Progenitor cell of endocrine pancreas (in vitro differentiated cells): ENCODE measurements around the gene CHIC2. TPM values are rescaled to one million over a fixed set of nuclear protein-coding genes. Genes with fewer than 3 reads are reported as not detected.

Experiments used
- DNase-seq: peaks from one replicate; pipeline ENCODE4 v3.0.0; 2021; ENCODE audit warnings: low spot score; ENCODE audit not compliant: unreplicated experiment
- H3K27ac Mint-ChIP-seq: 2 replicates; pipeline ENCODE4 v1.8.0; 2021; ENCODE audit warnings: mild to moderate bottlenecking, moderate library complexity, mixed read lengths
- H3K27me3 Mint-ChIP-seq: 2 replicates; pipeline ENCODE4 v1.8.0; 2021; ENCODE audit warnings: mixed read lengths
- H3K36me3 Mint-ChIP-seq: 2 replicates; pipeline ENCODE4 v1.8.0; 2022; ENCODE audit warnings: mixed read lengths; ENCODE audit not compliant: insufficient read depth
- H3K4me1 Mint-ChIP-seq: 2 replicates; pipeline ENCODE4 v1.8.0; 2021; ENCODE audit warnings: low read depth, mixed read lengths
- H3K4me3 Mint-ChIP-seq: 2 replicates; pipeline ENCODE4 v1.8.0; 2021; ENCODE audit warnings: low read depth, mild to moderate bottlenecking, moderate library complexity, mixed read lengths
- H3K9me3 Mint-ChIP-seq: 2 replicates; pipeline ENCODE4 v1.8.0; 2021; ENCODE audit warnings: low read depth, mixed read lengths
- total RNA-seq: library from RNA; stranded (reverse); gene quantifications from 2 replicates; pipeline ENCODE4 v1.2.1, GENCODE V29; 2021
- TF ChIP-seq, protein P1 (sequence below): fragments of 200-600 bp; sonication (generic); IDR thresholded peaks from one replicate; pipeline ENCODE4 v1.5.0; 2021; ENCODE audit warnings: antibody characterized with exemption, mild to moderate bottlenecking; ENCODE audit not compliant: unreplicated experiment

CHIC2 gene
- total RNA-seq, 1 donor from 2014 or later: 15.6 TPM

DNA sequence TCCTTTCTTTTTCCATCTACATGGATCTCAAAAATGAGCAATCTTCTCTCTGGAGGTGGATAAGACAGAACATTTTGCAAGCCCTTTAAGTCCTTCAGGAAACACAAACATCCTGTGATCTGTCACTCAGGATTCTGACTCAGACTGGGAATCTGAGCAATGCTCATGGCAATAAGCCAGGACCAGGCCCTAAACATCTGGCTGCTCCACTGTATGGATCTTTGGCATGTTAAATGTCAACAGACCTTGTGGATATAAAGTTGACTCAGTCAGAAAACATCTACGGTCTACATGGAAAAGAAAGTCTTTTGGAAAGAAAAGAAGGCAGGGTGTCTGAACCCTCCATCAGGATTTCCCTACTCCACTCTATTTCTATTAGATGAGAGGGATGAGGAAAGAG is 17.8 kb upstream of the CHIC2 start:
- Mint-ChIP-seq H3K36me3 (no peaks in the 10 kb centered on the region), H3K27ac (no peak overlapping the region), H3K4me1 (no peaks in the 10 kb centered on the region), H3K27me3 (peaks cover 39% of the 10 kb centered on the region), H3K9me3 (no peaks in the 10 kb centered on the region), H3K4me3 (no peak overlapping the region)
- no peak for DNase-seq
- TF ChIP-seq, protein P1, sequence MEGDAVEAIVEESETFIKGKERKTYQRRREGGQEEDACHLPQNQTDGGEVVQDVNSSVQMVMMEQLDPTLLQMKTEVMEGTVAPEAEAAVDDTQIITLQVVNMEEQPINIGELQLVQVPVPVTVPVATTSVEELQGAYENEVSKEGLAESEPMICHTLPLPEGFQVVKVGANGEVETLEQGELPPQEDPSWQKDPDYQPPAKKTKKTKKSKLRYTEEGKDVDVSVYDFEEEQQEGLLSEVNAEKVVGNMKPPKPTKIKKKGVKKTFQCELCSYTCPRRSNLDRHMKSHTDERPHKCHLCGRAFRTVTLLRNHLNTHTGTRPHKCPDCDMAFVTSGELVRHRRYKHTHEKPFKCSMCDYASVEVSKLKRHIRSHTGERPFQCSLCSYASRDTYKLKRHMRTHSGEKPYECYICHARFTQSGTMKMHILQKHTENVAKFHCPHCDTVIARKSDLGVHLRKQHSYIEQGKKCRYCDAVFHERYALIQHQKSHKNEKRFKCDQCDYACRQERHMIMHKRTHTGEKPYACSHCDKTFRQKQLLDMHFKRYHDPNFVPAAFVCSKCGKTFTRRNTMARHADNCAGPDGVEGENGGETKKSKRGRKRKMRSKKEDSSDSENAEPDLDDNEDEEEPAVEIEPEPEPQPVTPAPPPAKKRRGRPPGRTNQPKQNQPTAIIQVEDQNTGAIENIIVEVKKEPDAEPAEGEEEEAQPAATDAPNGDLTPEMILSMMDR: no peak

DNA sequence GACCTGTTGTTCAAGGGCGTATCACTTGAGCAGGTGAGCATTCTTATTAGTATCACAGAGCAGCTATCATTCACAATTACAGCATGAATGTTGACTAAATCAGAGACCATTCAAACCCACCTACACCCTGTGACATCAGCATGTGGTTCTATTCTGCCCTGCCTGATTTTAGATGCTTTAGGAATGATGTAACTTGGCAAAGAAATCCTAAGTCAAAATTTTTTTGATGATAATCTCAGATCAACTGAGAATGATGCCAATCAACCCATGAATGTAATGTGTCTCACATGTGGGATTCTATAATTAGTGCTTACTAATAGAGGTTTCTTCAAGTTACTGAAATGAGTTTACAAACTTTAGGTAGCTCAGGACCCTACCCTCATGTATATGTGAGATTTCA is 13.4 kb upstream of the CHIC2 start:
- Mint-ChIP-seq H3K4me3 (no peak overlapping the region), H3K9me3 (no peaks in the 10 kb centered on the region), H3K36me3 (no peaks in the 10 kb centered on the region), H3K4me1 (no peaks in the 10 kb centered on the region), H3K27ac (no peak overlapping the region), H3K27me3 (peaks cover 18% of the 10 kb centered on the region)
- TF ChIP-seq, protein P1: no peak
- DNase-seq: no peak

DNA sequence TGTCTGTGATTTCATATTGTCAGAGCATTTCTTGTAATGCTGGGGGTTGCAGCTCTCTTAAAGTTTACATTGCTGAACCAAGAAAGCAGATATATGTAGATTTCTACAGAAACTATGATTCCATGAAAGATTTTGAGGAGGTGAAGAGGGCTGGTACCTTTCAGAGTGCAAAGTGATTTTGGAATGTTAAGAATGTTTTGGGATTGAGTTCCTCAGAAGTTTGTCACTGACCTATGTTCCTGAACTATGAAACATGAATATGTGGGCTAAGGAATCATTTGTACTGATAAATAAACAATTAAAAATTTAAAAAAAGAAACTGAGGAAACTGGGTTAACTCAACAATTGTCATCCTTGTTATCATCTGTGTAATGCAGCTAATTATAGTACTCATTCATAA is 12.3 kb upstream of the CHIC2 start:
- no peak overlapping the region for H3K27ac Mint-ChIP-seq
- H3K9me3 Mint-ChIP-seq: no peaks in the 10 kb centered on the region
- peaks cover 16% of the 10 kb centered on the region for H3K27me3 Mint-ChIP-seq
- H3K4me1 Mint-ChIP-seq: no peaks in the 10 kb centered on the region
- TF ChIP-seq, protein P1: no peak
- H3K36me3 Mint-ChIP-seq: no peaks in the 10 kb centered on the region
- DNase-seq: no peak
- no peak overlapping the region for H3K4me3 Mint-ChIP-seq

DNA sequence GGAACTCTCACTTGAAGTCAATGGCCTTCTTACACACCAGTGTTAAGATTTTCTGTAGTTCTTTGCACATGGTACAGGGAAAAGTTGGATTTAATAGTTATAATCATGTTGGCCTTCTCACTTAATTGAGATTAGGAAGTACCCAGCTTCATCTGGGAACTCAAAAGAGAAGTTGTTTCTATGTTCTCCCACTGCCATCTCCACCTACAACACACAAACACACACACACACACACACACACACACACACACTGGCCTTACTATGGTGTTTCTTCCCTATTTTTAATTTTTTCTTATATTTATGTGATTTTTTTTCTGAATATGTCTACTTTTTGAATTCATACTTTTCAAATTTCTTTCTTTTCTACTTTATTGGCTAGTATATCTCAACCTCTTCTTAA is 10.0 kb upstream of the CHIC2 start:
- H3K27me3 Mint-ChIP-seq: peaks cover 16% of the 10 kb centered on the region
- H3K9me3 Mint-ChIP-seq: no peaks in the 10 kb centered on the region
- no peaks in the 10 kb centered on the region for H3K4me1 Mint-ChIP-seq
- H3K36me3 Mint-ChIP-seq: no peaks in the 10 kb centered on the region
- no peak overlapping the region for H3K4me3 Mint-ChIP-seq
- TF ChIP-seq, protein P1: no peak
- H3K27ac Mint-ChIP-seq: no peak overlapping the region
- DNase-seq: no peak

DNA sequence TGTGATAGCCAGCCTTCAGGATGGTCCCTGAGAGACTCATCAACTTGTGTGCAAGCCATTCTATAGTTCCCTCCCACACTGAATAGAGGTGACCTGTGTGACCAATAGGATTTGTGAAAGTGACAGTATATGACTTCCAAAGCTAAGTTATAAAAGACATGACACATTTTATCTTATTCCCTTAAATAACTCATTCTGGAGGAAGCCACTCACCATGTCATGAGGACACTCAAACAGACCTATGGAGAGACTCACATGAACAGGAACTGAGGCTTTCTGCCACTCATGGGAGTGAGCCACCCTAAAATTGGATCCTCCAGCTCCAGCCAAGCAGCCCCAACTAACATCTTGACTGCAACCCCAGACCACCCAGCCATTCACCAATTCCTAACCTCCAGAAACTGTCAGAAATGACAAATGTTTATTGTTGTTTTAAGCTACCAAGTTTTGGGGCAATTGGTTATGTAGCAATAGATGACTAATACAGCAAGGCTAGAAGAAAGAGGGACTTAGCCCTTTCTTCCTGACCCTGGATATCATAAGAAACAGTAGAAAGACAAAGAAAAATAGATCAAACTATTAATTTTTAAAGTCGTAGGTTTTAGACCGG is 9.0 kb upstream of the CHIC2 start:
- H3K27me3 Mint-ChIP-seq: peaks cover 17% of the 10 kb centered on the region
- H3K27ac Mint-ChIP-seq: no peak overlapping the region
- no peak for DNase-seq
- no peak overlapping the region for H3K4me3 Mint-ChIP-seq
- H3K36me3 Mint-ChIP-seq: no peaks in the 10 kb centered on the region
- no peaks in the 10 kb centered on the region for H3K9me3 Mint-ChIP-seq
- TF ChIP-seq, protein P1: no peak
- H3K4me1 Mint-ChIP-seq: no peaks in the 10 kb centered on the region
